Measurements from ENCODE around the gene TNIK.

GRCh38 chr3:171277456-171278298 is 182.5 kb downstream of the TNIK start:
- TF ChIP-seq CTCF (conservative IDR thresholded peaks at IDR 0.05), result no peak
- no peak for TF ChIP-seq ZFX (IDR thresholded peaks at IDR 0.05)
